HCT116 (cell line): ENCODE data around the gene TOMM34. TPM values are rescaled to one million over a fixed set of nuclear protein-coding genes. Genes with fewer than 3 reads are reported as not detected.

Experiments
- ATAC-seq: fragments of 200-7000 bp; cut with Tn5 transposase; 2 replicates; pipeline ENCODE4 v1.9.1; 2020; ENCODE audit warnings: mild to moderate bottlenecking, moderate library complexity
- BruUV-seq: library from RNA; stranded (reverse); fragments of 400-500 nt; replicated peaks from 2 replicates; lab custom pipeline; 2021; lab: Mats Ljungman, UMichigan
- CTCF ChIA-PET: fragments of 300-600 bp; sonication (Branson Sonifier 250); formaldehyde crosslinking; loops from one replicate; lab custom pipeline; 2021; ENCODE audit warnings: antibody characterized with exemption; lab: Charles Lee
- POLR2A ChIA-PET: fragments of 300-600, 350-600 bp; sonication (Branson Sonifier 250); formaldehyde crosslinking; loops from one replicate; lab custom pipeline; 2021; ENCODE audit warnings: antibody characterized with exemption; lab: Charles Lee
- RAD21 ChIA-PET, 2 experiments: fragments of 300-600 bp; sonication (Branson Sonifier 250); formaldehyde crosslinking; loops; one replicate each; lab custom pipeline; 2023; ENCODE audit warnings: low total read pairs in 2 of 2; ENCODE audit not compliant: uncharacterized antibody in 2 of 2, unreplicated experiment in 2 of 2, low non-redundant PET in 1 of 2; lab: Charles Lee
- DNase-seq: peaks from one replicate; pipeline ENCODE4 v3.0.0-alpha.2; 2010; ENCODE audit warnings: low read depth, low spot score
- H2AFZ ChIP-seq: fragments of 200-600 bp; shearing (Covaris generic), sonication (generic); 2 replicates; pipeline ENCODE4 v1.6.1; 2017; ENCODE audit warnings: low read depth, mixed run types, mixed read lengths, antibody characterized with exemption, low read length; ENCODE audit not compliant: poor library complexity, severe bottlenecking
- H3K27ac ChIP-seq: 2 replicates; pipeline ENCODE4 v1.5.1; 2012; ENCODE audit warnings: low read depth, low read length
- H3K27me3 ChIP-seq: fragments of 200-600 bp; sonication (generic); 2 replicates; pipeline ENCODE4 v1.6.1; 2016; ENCODE audit warnings: mixed run types, low read length, mixed read lengths; ENCODE audit not compliant: insufficient read depth
- H3K36me3 ChIP-seq, 2 experiments: fragments of 200-500 bp in 1 of 2; fragments of 200-600 bp in 1 of 2; sonication (Bioruptor generic) in 1 of 2; sonication (generic) in 1 of 2; 2 replicates each; pipeline versions ENCODE4 v1.5.1 to v1.6.1; 2014 to 2016; ENCODE audit warnings: low read length in 2 of 2, inconsistent platforms in 1 of 2, mixed read lengths in 1 of 2, mixed run types in 1 of 2; ENCODE audit not compliant: insufficient read depth in 2 of 2, control insufficient read depth in 1 of 2
- H3K4me1 ChIP-seq, 2 experiments: fragments of 200-600 bp in 1 of 2; sonication (generic) in 1 of 2; 2 replicates each; pipeline versions ENCODE4 v1.5.1 to v1.6.1; 2012 to 2017; ENCODE audit warnings: low read length in 2 of 2, inconsistent platforms in 1 of 2, mild to moderate bottlenecking in 1 of 2, mixed read lengths in 1 of 2, mixed run types in 1 of 2, moderate library complexity in 1 of 2; ENCODE audit not compliant: insufficient read depth in 2 of 2, control insufficient read depth in 1 of 2
- H3K4me2 ChIP-seq: fragments of 200-600 bp; sonication (generic); 2 replicates; pipeline ENCODE4 v1.6.1; 2017; ENCODE audit warnings: mixed run types, low read length, mixed read lengths
- H3K4me3 ChIP-seq, 2 experiments: fragments of 200-600 bp in 1 of 2; sonication (generic) in 1 of 2; replicated peaks in 1 of 2; 2 replicates each; pipeline ENCODE4 v1.5.1; 2011 to 2016; ENCODE audit warnings: low read length in 2 of 2, control low read depth in 1 of 2, low read depth in 1 of 2, mild to moderate bottlenecking in 1 of 2, mixed read lengths in 1 of 2, mixed run types in 1 of 2
- H3K79me2 ChIP-seq: fragments of 200-600 bp; sonication (generic); 2 replicates; pipeline ENCODE4 v1.6.1; 2017; ENCODE audit warnings: mild to moderate bottlenecking, mixed run types, low read length, moderate library complexity, mixed read lengths; ENCODE audit not compliant: insufficient read depth
- H3K9ac ChIP-seq: fragments of 200-600 bp; sonication (generic); 2 replicates; pipeline ENCODE4 v1.6.1; 2016; ENCODE audit warnings: low read length, mixed read lengths
- H3K9me2 ChIP-seq: fragments of 200-600 bp; sonication (generic), shearing (Covaris generic); 2 replicates; pipeline ENCODE4 v1.6.1; 2017; ENCODE audit warnings: mixed run types, mild to moderate bottlenecking, moderate library complexity; ENCODE audit not compliant: insufficient read depth
- H3K9me3 ChIP-seq, 2 experiments: fragments of 200-500 bp in 1 of 2; fragments of 200-600 bp in 1 of 2; sonication (Bioruptor generic) in 1 of 2; sonication (generic) in 1 of 2; 2 replicates each; pipeline ENCODE4 v1.6.1; 2014 to 2017; ENCODE audit warnings: low read length in 2 of 2, mixed read lengths in 2 of 2, inconsistent platforms in 1 of 2, low read depth in 1 of 2, mild to moderate bottlenecking in 1 of 2, mixed run types in 1 of 2, moderate library complexity in 1 of 2; ENCODE audit not compliant: control insufficient read depth in 1 of 2, insufficient read depth in 1 of 2
- H4K20me1 ChIP-seq: fragments of 200-600 bp; sonication (generic), shearing (Covaris generic); 2 replicates; pipeline ENCODE4 v1.6.1; 2017; ENCODE audit warnings: mixed run types, mild to moderate bottlenecking, moderate library complexity; ENCODE audit not compliant: insufficient read depth
- ATF3 ChIP-seq: IDR thresholded peaks from 2 replicates; pipeline ENCODE4 v1.6.1; 2012
- CBX3 ChIP-seq: IDR thresholded peaks from 2 replicates; pipeline ENCODE4 v1.6.1; 2012; ENCODE audit warnings: low read depth
- CEBPB ChIP-seq: IDR thresholded peaks from 2 replicates; pipeline ENCODE4 v1.6.1; 2012; ENCODE audit warnings: low read depth
- ELF1 ChIP-seq: IDR thresholded peaks from 2 replicates; pipeline ENCODE4 v1.6.1; 2012; ENCODE audit warnings: low read depth, borderline replicate concordance
- EZH2 ChIP-seq: fragments of 200-600 bp; sonication (generic); IDR thresholded peaks from 2 replicates; pipeline ENCODE4 v1.6.1; 2017; ENCODE audit warnings: antibody characterized with exemption, mixed run types
- EZH2phosphoT487 ChIP-seq: fragments of 200-600 bp; IDR thresholded peaks from 2 replicates; pipeline ENCODE4 v1.6.1; 2018; ENCODE audit warnings: antibody characterized with exemption, borderline replicate concordance
- FOSL1 ChIP-seq: IDR thresholded peaks from 2 replicates; pipeline ENCODE4 v1.6.1; 2012; ENCODE audit warnings: low read depth
- JUND ChIP-seq: IDR thresholded peaks from 2 replicates; pipeline ENCODE4 v1.6.1; 2012
- MAX ChIP-seq: IDR thresholded peaks from 2 replicates; pipeline ENCODE4 v1.6.1; 2012
- POLR2A ChIP-seq: IDR thresholded peaks from 2 replicates; pipeline ENCODE4 v1.7.0; 2011; ENCODE audit warnings: borderline replicate concordance; ENCODE audit not compliant: insufficient read depth, insufficient read length; ENCODE audit errors: extremely low read depth
- REST ChIP-seq: IDR thresholded peaks from 2 replicates; pipeline ENCODE4 v1.6.1; 2012; ENCODE audit warnings: low read depth
- SRF ChIP-seq: IDR thresholded peaks from 2 replicates; pipeline ENCODE4 v1.6.1; 2012; ENCODE audit warnings: low read depth
- TCF7L2 ChIP-seq: IDR thresholded peaks from 2 replicates; pipeline ENCODE4 v1.7.0; 2011; ENCODE audit warnings: borderline replicate concordance, inconsistent platforms; ENCODE audit not compliant: insufficient read depth, insufficient read length; ENCODE audit errors: extremely low read depth
- YY1 ChIP-seq: IDR thresholded peaks from 2 replicates; pipeline ENCODE4 v1.6.1; 2011; ENCODE audit warnings: low read length, low read depth, moderate library complexity, mild to moderate bottlenecking; ENCODE audit not compliant: insufficient replicate concordance; ENCODE audit errors: extremely low read depth
- ZFX ChIP-seq: fragments of 450-650 bp; IDR thresholded peaks from 2 replicates; pipeline ENCODE4 v1.6.1; 2017
- ZNF274 ChIP-seq: fragments of 200-500 bp; sonication (Bioruptor generic); IDR thresholded peaks from 2 replicates; pipeline ENCODE4 v1.6.1; 2014; ENCODE audit warnings: mild to moderate bottlenecking, low read depth, low read length, inconsistent platforms
- intact Hi-C: fragments of 100-400 bp; cut with micrococcal nuclease; formaldehyde crosslinking; loops from 2 replicates; pipeline ENCODE4 v1.10.0; 2022
- total RNA-seq: library from RNA; stranded (reverse); gene quantifications from one replicate; pipeline ENCODE4 v1.2.1, GENCODE V29; 2021; ENCODE audit not compliant: unreplicated experiment
- TF ChIP-seq, protein P1 (sequence below), 3 experiments: fragments of 200-600 bp in 1 of 3; sonication (generic) in 1 of 3; IDR thresholded peaks in 2 of 3; conservative IDR thresholded peaks in 1 of 3; 2 replicates each; pipeline ENCODE4 v1.5.1; 2012 to 2017; ENCODE audit warnings: low read depth in 2 of 3, low read length in 2 of 3, antibody characterized with exemption in 1 of 3, borderline replicate concordance in 1 of 3, control low read depth in 1 of 3, mild to moderate bottlenecking in 1 of 3, mixed read lengths in 1 of 3, mixed run types in 1 of 3, moderate library complexity in 1 of 3; ENCODE audit not compliant: insufficient read depth in 1 of 3

TOMM34 gene
- total RNA-seq, 1 experiment from 2014 or later: 51.7 TPM

- TF ChIP-seq SRF: no peak
Measured at GRCh38 chr20:44990957-44991356, 30.8 kb upstream of the TOMM34 start (continued).

GRCh38 chr20:44990425-44990824 is 30.2 kb upstream of the TOMM34 start:
- BruUV-seq: no TSS peak
- ChIA-PET POLR2A (no interaction called here), RAD21 (no interaction called here), CTCF (interaction anchor here (1.6 kb wide), 1 partner anchor 121 kb away, joined by 3 read pairs; no protein-coding TSS in a partner anchor)
- Histone ChIP-seq H3K9me2 (no peaks in the 10 kb centered on the region), H3K4me2 (no peak overlapping the region), H3K4me1 (peaks cover 0 to 6% of the 10 kb centered on the region in 2 experiments; a peak in 2 of 4 replicates), H4K20me1 (peaks cover 8% of the 10 kb centered on the region; the same call in 1 of the 2 replicates), H3K4me3 (no peak overlapping the region), H3K79me2 (peaks cover 31% of the 10 kb centered on the region), H3K9me3 (no peaks in the 10 kb centered on the region), H3K27me3 (no peaks in the 10 kb centered on the region), H2AFZ (no peak overlapping the region), H3K9ac (no peak overlapping the region), H3K27ac (no peak overlapping the region), H3K36me3 (peaks cover 0 to 20% of the 10 kb centered on the region in 2 experiments; a peak in 2 of 4 replicates)
- DNase-seq: no peak
- ATAC-seq: no peak
- TF ChIP-seq, protein P1, sequence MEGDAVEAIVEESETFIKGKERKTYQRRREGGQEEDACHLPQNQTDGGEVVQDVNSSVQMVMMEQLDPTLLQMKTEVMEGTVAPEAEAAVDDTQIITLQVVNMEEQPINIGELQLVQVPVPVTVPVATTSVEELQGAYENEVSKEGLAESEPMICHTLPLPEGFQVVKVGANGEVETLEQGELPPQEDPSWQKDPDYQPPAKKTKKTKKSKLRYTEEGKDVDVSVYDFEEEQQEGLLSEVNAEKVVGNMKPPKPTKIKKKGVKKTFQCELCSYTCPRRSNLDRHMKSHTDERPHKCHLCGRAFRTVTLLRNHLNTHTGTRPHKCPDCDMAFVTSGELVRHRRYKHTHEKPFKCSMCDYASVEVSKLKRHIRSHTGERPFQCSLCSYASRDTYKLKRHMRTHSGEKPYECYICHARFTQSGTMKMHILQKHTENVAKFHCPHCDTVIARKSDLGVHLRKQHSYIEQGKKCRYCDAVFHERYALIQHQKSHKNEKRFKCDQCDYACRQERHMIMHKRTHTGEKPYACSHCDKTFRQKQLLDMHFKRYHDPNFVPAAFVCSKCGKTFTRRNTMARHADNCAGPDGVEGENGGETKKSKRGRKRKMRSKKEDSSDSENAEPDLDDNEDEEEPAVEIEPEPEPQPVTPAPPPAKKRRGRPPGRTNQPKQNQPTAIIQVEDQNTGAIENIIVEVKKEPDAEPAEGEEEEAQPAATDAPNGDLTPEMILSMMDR (IDR thresholded peaks at IDR 0.05 in 2 of 3, conservative IDR thresholded peaks at IDR 0.05 in 1 of 3; ENCODE audit: borderline replicate concordance in 1 of 3, insufficient read depth in 1 of 3, low read depth in 2 of 3, low read length in 2 of 3): no peak
- TF ChIP-seq POLR2A (no peak), REST (no peak), ZFX (no peak), MAX (no peak), TCF7L2 (no peak), EZH2 (no peak), CEBPB (no peak), ATF3 (no peak), FOSL1 (no peak), JUND (no peak), ZNF274 (no peak), ELF1 (no peak), EZH2phosphoT487 (no peak), YY1 (no peak), CBX3 (no peak)
- intact Hi-C loops: no loop called here
